ENCODE results near the gene MARF1.
"Not testable (repeated sequence)": the region's sequence is repeated elsewhere in the genome, so short reads cannot be mapped to it uniquely, and the experiment has no call there.

Gene MARF1

GRCh38 chr16:15652293-15653001 is 9.5 kb upstream of the MARF1 start:
- no peak for DNase-seq (ENCODE audit: low read depth in 3 of 3)

GRCh38 chr16:15650698-15651171 is 7.8 kb upstream of the MARF1 start:
- DNase-seq (ENCODE audit: low read depth in 3 of 3) = peak in 2 of 3 experiments; percentile 22 to 40

- peak; percentile 71 to 88 (median 75) for DNase-seq (ENCODE audit: low read depth in 3 of 3)
Observed at GRCh38 chr16:15650019-15650697, 7.2 kb upstream of the MARF1 start, which contains the start of gene NDE1. Gene NDE1, plus strand, starts transcription at chr16:15650245. Its CDS starts 14,534 bp downstream, at chr16:15664779.

- no peak for DNase-seq (ENCODE audit: low read depth in 3 of 3)
Observed at GRCh38 chr16:15649727-15650018, 6.7 kb upstream of the MARF1 start.

GRCh38 chr16:15649311-15649710 is 6.4 kb upstream of the MARF1 start:
- not testable (repeated sequence) for DNase-seq (ENCODE audit: low read depth in 3 of 3)

GRCh38 chr16:15648135-15648730 is 5.3 kb upstream of the MARF1 start:
- no peak for DNase-seq (ENCODE audit: low read depth in 3 of 3)

- DNase-seq (ENCODE audit: low read depth in 3 of 3) = no peak
Observed at GRCh38 chr16:15647294-15648014, 4.5 kb upstream of the MARF1 start.

- not testable (repeated sequence) for DNase-seq (ENCODE audit: low read depth in 3 of 3)
Observed at GRCh38 chr16:15646557-15647293, 3.8 kb upstream of the MARF1 start.

GRCh38 chr16:15644962-15645465 is 2.1 kb upstream of the MARF1 start:
- DNase-seq (ENCODE audit: low read depth in 3 of 3) = not testable (repeated sequence)

- DNase-seq (ENCODE audit: low read depth in 3 of 3) = no peak
Observed at GRCh38 chr16:15644267-15644961, 1.5 kb upstream of the MARF1 start.

GRCh38 chr16:15643946-15644250 is 944 bp upstream of the MARF1 start:
- DNase-seq (ENCODE audit: low read depth in 3 of 3) = no peak

- peak; percentile 52 to 71 (median 58) for DNase-seq (ENCODE audit: low read depth in 3 of 3)
Observed at GRCh38 chr16:15642557-15643047, 352 bp downstream of the MARF1 start.

- no peak for DNase-seq (ENCODE audit: low read depth in 3 of 3)
Observed at GRCh38 chr16:15641753-15642556, 999 bp downstream of the MARF1 start.

GRCh38 chr16:15640966-15641365 is 2.0 kb downstream of the MARF1 start:
- no peak for DNase-seq (ENCODE audit: low read depth in 3 of 3)

- DNase-seq (ENCODE audit: low read depth in 3 of 3) = no peak
Observed at GRCh38 chr16:15639061-15639568, 3.8 kb downstream of the MARF1 start.

GRCh38 chr16:15636392-15636873 is 6.5 kb downstream of the MARF1 start:
- no peak for DNase-seq (ENCODE audit: low read depth in 3 of 3)

GRCh38 chr16:15635926-15636325 is 7.0 kb downstream of the MARF1 start:
- DNase-seq (ENCODE audit: low read depth in 3 of 3) = no peak

GRCh38 chr16:15631730-15632409 is 11.1 kb downstream of the MARF1 start:
- DNase-seq (ENCODE audit: low read depth in 3 of 3) = no peak

GRCh38 chr16:15621889-15622288 is 21.1 kb downstream of the MARF1 start:
- no peak for DNase-seq (ENCODE audit: low read depth in 3 of 3)

Measured in stimulated activated CD4-positive, alpha-beta T cell treated with anti-CD3 and anti-CD28 coated beads, TNF-alpha, amount 100 ng/mL, for 24 hours (primary cell).